Prostate gland (tissue), 2 donors: ENCODE data around the gene PRDM16.

Experiments
- POLR2A ChIP-seq: fragments of 450-650 bp; IDR thresholded peaks from one replicate; pipeline ENCODE4 v1.6.1; 2016; ENCODE audit warnings: antibody characterized with exemption, mild to moderate bottlenecking
- TF ChIP-seq, protein P1 (sequence below), 4 experiments: fragments of 200-600 bp in 2 of 4; fragments of 450-650 bp in 2 of 4; sonication (generic) in 2 of 4; IDR thresholded peaks; 1 replicate in 3 of 4; 2 replicates in 1 of 4; pipeline ENCODE4 v1.5.1; 2016 to 2019; ENCODE audit warnings: antibody characterized with exemption in 4 of 4, mild to moderate bottlenecking in 2 of 4, moderate library complexity in 2 of 4

DNA sequence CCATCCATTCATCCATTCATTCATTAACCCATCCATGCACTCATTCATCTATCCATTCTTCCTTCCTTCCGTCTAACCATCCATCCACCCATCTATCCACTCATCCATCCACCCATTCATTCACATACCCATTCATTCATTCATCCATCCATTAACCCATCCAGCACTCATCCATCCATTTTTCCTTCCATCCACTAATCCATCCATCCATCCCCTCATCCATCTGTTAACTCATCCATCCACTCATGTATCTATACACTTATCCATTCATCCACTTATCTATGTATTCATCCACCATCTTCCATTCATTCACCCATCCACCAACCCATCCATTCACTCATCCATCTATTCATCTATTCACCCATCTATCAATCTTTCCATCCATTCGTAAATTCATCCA is 107.8 kb downstream of the PRDM16 start:
- TF ChIP-seq, protein P1, sequence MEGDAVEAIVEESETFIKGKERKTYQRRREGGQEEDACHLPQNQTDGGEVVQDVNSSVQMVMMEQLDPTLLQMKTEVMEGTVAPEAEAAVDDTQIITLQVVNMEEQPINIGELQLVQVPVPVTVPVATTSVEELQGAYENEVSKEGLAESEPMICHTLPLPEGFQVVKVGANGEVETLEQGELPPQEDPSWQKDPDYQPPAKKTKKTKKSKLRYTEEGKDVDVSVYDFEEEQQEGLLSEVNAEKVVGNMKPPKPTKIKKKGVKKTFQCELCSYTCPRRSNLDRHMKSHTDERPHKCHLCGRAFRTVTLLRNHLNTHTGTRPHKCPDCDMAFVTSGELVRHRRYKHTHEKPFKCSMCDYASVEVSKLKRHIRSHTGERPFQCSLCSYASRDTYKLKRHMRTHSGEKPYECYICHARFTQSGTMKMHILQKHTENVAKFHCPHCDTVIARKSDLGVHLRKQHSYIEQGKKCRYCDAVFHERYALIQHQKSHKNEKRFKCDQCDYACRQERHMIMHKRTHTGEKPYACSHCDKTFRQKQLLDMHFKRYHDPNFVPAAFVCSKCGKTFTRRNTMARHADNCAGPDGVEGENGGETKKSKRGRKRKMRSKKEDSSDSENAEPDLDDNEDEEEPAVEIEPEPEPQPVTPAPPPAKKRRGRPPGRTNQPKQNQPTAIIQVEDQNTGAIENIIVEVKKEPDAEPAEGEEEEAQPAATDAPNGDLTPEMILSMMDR (IDR thresholded peaks at IDR 0.05), result no peak
- TF ChIP-seq POLR2A, result no peak
